Activated naive CD4-positive, alpha-beta T cell treated with anti-CD3 and anti-CD28 coated beads for 36 hours (primary cell): Measurements from ENCODE around the gene SLC35F5. TPM values are rescaled to one million over a fixed set of nuclear protein-coding genes. Genes with fewer than 3 reads are reported as not detected.
"Not testable (repeated sequence)": the region's sequence is repeated elsewhere in the genome, so short reads cannot be mapped to it uniquely, and the experiment has no call there.

Experiments
- CTCF ChIA-PET: fragments of 350-600 bp; sonication (Branson Sonifier 250); formaldehyde crosslinking; loops from one replicate; lab custom pipeline; 2021; ENCODE audit warnings: antibody characterized with exemption; lab: Charles Lee
- DNase-seq: peaks from one replicate; pipeline ENCODE4 v3.0.0-alpha.2; 2020
- H3K27ac Mint-ChIP-seq: one replicate; pipeline ENCODE4 v1.8.0; 2021; ENCODE audit warnings: mild to moderate bottlenecking, mixed read lengths
- H3K27me3 Mint-ChIP-seq: one replicate; pipeline ENCODE4 v1.8.0; 2021; ENCODE audit warnings: low read depth, mixed read lengths
- H3K36me3 Mint-ChIP-seq: one replicate; pipeline ENCODE4 v1.8.0; 2021; ENCODE audit warnings: low read depth, mixed read lengths
- H3K4me1 Mint-ChIP-seq: one replicate; pipeline ENCODE4 v1.8.0; 2021; ENCODE audit warnings: low read depth, mixed read lengths
- H3K4me3 Mint-ChIP-seq: one replicate; pipeline ENCODE4 v1.8.0; 2021; ENCODE audit warnings: mild to moderate bottlenecking, moderate library complexity, mixed read lengths
- H3K9me3 Mint-ChIP-seq: one replicate; pipeline ENCODE4 v1.8.0; 2021; ENCODE audit warnings: mixed read lengths
- intact Hi-C: fragments of 100-400 bp; cut with micrococcal nuclease; formaldehyde crosslinking; loops from one replicate; pipeline ENCODE4 v1.15.1; 2023
- total RNA-seq, 2 experiments: library from RNA; stranded (reverse); gene quantifications; one replicate each; pipeline ENCODE4 v1.2.3, GENCODE V29; 2021

Gene SLC35F5
- total RNA-seq, 2 experiments from 2014 or later: 12.1 to 13.7 TPM

GRCh38 chr2:113774616-113775015, 18.2 kb upstream of the SLC35F5 start:
- H3K4me3 Mint-ChIP-seq, DNase-seq, H3K27me3 Mint-ChIP-seq, CTCF ChIA-PET, H3K36me3 Mint-ChIP-seq, H3K27ac Mint-ChIP-seq, H3K9me3 Mint-ChIP-seq, intact Hi-C loops, H3K4me1 Mint-ChIP-seq: not testable (repeated sequence)

DNA sequence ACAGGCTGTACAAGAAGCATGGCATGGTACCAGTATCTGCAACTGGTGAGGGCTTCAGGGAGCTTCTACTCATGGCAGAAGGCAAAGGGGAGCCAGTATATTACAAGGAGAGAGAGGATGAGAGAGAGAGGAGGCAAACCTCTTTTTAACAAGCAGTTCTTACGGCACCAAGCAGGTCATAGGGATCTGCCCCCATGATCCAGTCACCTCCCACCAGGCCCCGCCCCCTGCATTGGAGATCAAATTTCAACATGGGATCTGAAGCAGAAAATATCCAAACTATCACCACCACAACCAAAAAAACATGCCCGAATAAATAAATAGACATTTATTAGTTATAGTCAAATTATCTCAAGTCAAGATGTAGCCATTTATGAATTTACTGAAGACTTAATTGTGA, 14.5 kb upstream of the SLC35F5 start:
- intact Hi-C loops: no loop called here
- H3K4me1 Mint-ChIP-seq: no peaks in the 10 kb centered on the region
- no peak overlapping the region for H3K4me3 Mint-ChIP-seq
- H3K36me3 Mint-ChIP-seq: no peaks in the 10 kb centered on the region
- H3K27me3 Mint-ChIP-seq: no peaks in the 10 kb centered on the region
- no peak for DNase-seq
- CTCF ChIA-PET: no interaction called here
- H3K27ac Mint-ChIP-seq: no peak overlapping the region
- no peaks in the 10 kb centered on the region for H3K9me3 Mint-ChIP-seq

GRCh38 chr2:113769555-113769954, 13.1 kb upstream of the SLC35F5 start:
- CTCF ChIA-PET: no interaction called here
- no peaks in the 10 kb centered on the region for H3K27me3 Mint-ChIP-seq
- no peaks in the 10 kb centered on the region for H3K4me1 Mint-ChIP-seq
- no peak for DNase-seq
- intact Hi-C loops: no loop called here
- no peak overlapping the region for H3K4me3 Mint-ChIP-seq
- no peak overlapping the region for H3K27ac Mint-ChIP-seq
- no peaks in the 10 kb centered on the region for H3K36me3 Mint-ChIP-seq
- peaks cover 4% of the 10 kb centered on the region for H3K9me3 Mint-ChIP-seq

- no peak overlapping the region for H3K27ac Mint-ChIP-seq
Observed at GRCh38 chr2:113768770-113769169, 12.3 kb upstream of the SLC35F5 start.

DNA sequence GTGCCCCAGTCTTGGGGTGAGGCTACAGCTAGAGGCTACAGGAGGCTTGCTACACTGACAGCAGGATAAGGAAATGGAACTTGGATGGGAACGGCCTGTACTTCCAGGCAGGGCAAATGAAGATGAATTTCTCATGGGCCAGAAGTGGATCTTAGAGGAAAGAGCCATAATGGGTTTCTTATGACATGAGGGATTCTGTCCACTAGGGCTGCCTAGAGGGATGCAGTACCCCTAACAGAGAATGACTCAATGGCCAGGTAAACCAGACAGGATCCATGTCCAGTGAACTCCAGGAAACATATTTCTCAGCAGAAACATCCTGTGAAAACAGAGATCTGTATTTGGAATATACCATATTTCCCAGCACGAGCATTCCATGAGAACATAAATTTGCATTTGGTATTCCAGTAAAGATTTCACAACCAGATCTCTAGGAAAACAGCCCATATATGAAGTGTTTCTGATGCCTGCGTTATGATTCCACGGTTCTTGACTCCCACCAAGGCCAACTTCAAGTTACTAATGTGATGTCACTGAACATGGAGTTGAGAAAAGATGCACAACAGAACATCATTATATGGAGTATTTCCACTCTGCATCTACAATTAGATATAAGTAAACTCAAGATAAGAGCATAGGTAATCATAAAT, 11.5 kb upstream of the SLC35F5 start:
- Mint-ChIP-seq H3K9me3 (peaks cover 4% of the 10 kb centered on the region), H3K36me3 (no peaks in the 10 kb centered on the region), H3K4me3 (no peak overlapping the region), H3K4me1 (no peaks in the 10 kb centered on the region), H3K27me3 (no peaks in the 10 kb centered on the region), H3K27ac (no peak overlapping the region)
- CTCF ChIA-PET: no interaction called here
- intact Hi-C loops: no loop called here
- DNase-seq: no peak

More at GRCh38 chr2:113768770-113769169, 12.3 kb upstream of the SLC35F5 start:
- CTCF ChIA-PET: no interaction called here
- H3K27me3 Mint-ChIP-seq: no peaks in the 10 kb centered on the region
- intact Hi-C loops: no loop called here
- H3K9me3 Mint-ChIP-seq: peaks cover 4% of the 10 kb centered on the region
- no peaks in the 10 kb centered on the region for H3K4me1 Mint-ChIP-seq
- no peaks in the 10 kb centered on the region for H3K36me3 Mint-ChIP-seq
- no peak overlapping the region for H3K4me3 Mint-ChIP-seq
- DNase-seq: no peak

- Mint-ChIP-seq H3K36me3 (no peaks in the 10 kb centered on the region), H3K9me3 (peaks cover 4% of the 10 kb centered on the region), H3K4me3 (no peak overlapping the region), H3K27ac (no peak overlapping the region), H3K4me1 (no peaks in the 10 kb centered on the region), H3K27me3 (no peaks in the 10 kb centered on the region)
- intact Hi-C loops: no loop called here
- CTCF ChIA-PET: no interaction called here
- DNase-seq: no peak
Observed at GRCh38 chr2:113765276-113765675, 8.8 kb upstream of the SLC35F5 start.

DNA sequence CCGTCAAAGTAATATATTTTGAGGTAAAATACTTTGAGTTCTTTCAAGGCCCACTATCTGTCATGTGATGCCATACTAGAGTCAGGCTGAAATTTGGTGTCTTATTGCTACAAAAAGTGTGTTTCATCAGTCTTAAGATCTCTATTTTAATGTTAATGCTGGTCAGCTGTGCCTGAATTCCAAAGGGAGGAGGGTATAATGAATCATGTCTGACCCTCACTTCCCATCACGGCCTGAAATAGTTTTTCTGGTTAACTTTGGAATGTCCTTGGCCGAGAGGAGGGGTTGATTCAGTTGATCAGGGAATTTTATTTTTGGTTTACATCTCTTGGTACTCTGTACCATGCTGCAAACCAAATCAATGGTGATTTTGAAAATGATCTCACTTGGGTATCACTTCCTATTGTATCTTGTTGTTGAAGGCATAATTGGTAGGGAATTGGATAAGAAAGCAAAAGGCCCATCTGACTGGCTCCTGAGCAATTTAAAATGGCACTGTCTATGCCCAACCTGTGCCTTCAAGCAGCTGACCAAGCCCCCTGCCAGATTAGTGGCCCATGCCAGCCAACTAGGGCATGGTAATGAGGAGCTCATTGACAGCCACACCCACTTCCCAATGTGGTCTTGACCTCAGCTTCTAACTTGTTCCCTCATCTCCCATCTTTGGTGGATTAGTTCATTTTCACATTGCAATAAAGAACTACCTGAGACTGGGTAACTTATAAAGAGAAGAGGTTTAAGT, 6.1 kb upstream of the SLC35F5 start:
- intact Hi-C loops: no loop called here
- peaks cover 4% of the 10 kb centered on the region for H3K9me3 Mint-ChIP-seq
- no peak overlapping the region for H3K27ac Mint-ChIP-seq
- H3K4me3 Mint-ChIP-seq: no peak overlapping the region
- CTCF ChIA-PET: no interaction called here
- no peaks in the 10 kb centered on the region for H3K36me3 Mint-ChIP-seq
- no peak for DNase-seq
- no peaks in the 10 kb centered on the region for H3K27me3 Mint-ChIP-seq
- peaks cover 2% of the 10 kb centered on the region for H3K4me1 Mint-ChIP-seq

GRCh38 chr2:113760400-113760799, 4.0 kb upstream of the SLC35F5 start:
- CTCF ChIA-PET: no interaction called here
- no peak overlapping the region for H3K27ac Mint-ChIP-seq
- peaks cover 1% of the 10 kb centered on the region for H3K36me3 Mint-ChIP-seq
- H3K9me3 Mint-ChIP-seq: peaks cover 4% of the 10 kb centered on the region
- peaks cover 4% of the 10 kb centered on the region for H3K4me1 Mint-ChIP-seq
- DNase-seq: no peak
- H3K4me3 Mint-ChIP-seq: no peak overlapping the region
- intact Hi-C loops: no loop called here
- no peaks in the 10 kb centered on the region for H3K27me3 Mint-ChIP-seq

GRCh38 chr2:113757138-113757657, 756 bp upstream of the SLC35F5 start:
- no peak for DNase-seq
- intact Hi-C loops: loop anchor here (2.0 to 5.0 kb wide), 2 partner anchors 56 to 155 kb away; no protein-coding TSS in a partner anchor
- H3K36me3 Mint-ChIP-seq: peaks cover 3% of the 10 kb centered on the region
- H3K4me3 Mint-ChIP-seq: peak overlapping the region; percentile 98
- H3K27ac Mint-ChIP-seq: peak overlapping the region; percentile 99
- CTCF ChIA-PET: interaction anchor here (0.7 to 2.1 kb wide), 8 partner anchors 34 to 223 kb away, joined by 3 to 6 read pairs (median 3); no protein-coding TSS in a partner anchor
- H3K4me1 Mint-ChIP-seq: peaks cover 17% of the 10 kb centered on the region
- H3K9me3 Mint-ChIP-seq: no peaks in the 10 kb centered on the region
- no peaks in the 10 kb centered on the region for H3K27me3 Mint-ChIP-seq

DNA sequence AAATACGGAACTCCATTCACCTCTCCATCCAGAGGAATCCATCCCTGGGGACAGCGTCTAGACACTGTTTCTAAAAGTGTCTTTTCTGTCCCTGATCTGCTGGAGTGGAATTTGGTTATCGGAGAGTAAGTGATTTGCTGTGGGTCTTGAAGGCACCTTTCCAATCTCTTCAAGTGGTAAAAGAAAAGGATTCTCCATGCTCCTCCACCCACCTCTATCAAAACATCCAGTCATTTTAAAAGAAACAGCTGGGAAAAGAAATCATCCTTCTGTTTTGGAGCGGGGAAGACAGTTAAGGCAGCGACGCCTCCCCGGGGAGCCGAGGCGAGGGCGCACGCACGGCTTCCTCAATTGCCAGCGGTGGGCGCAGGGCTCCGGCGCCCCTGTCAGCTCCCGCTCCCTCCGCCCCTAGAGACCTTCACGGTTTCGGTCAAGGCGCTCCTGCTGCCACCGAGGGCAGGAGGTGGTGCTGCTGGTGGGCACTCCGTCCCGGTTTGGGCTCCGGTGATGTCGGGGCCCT, 547 bp downstream of the SLC35F5 start:
- CTCF ChIA-PET: interaction anchor here (0.9 to 2.1 kb wide), 6 partner anchors 35 to 224 kb away, joined by 3 to 6 read pairs (median 4); no protein-coding TSS in a partner anchor
- Mint-ChIP-seq H3K4me3 (peak overlapping the region; percentile 98), H3K27me3 (no peaks in the 10 kb centered on the region), H3K36me3 (peaks cover 5% of the 10 kb centered on the region), H3K27ac (peak overlapping the region; percentile 69), H3K9me3 (no peaks in the 10 kb centered on the region), H3K4me1 (peaks cover 17% of the 10 kb centered on the region)
- DNase-seq: peak; percentile 49
- intact Hi-C loops: loop anchor here (1.0 to 5.0 kb wide), 8 partner anchors 36 to 223 kb away; no protein-coding TSS in a partner anchor

DNA sequence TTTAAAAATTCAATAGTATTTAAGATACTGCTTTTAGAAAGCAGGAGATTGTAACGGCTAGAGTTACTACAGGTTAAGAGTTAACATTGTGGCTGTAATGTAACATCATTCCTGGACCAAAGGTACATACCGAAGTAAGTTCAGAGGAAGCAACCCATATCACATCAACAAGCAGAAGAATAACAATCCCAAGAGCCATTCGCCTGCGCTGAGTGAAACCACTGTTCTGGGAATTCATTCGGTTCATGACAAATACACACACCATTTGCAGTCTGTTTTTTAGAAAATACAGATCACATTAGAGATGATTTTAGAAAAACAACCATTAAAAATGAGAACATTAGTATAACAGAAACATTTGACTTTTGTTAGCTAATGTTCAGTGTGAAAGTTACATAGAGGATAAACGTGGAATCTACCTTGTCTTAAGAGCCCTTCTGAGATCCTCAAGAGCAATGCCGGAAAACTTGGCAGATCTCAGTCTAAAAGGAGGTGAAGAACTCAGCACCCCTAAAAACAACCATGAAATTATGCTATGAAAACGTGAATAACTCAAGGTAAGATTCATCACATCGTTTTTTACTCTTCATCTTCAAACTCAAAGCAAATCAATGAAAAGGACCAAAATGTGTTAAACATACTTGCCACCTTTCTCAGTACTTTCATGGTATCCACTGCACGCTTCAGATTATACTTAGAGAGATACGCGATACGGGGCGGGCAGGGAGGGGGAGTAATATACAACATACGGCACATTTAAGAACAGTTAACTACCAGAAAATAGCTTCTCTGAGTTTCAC, 1.2 kb downstream of the SLC35F5 start:
- intact Hi-C loops: loop anchor here (5.0 kb wide), 1 partner anchor 153 kb away; no protein-coding TSS in a partner anchor
- H3K27me3 Mint-ChIP-seq: no peaks in the 10 kb centered on the region
- H3K27ac Mint-ChIP-seq: peak overlapping the region; percentile 69
- peaks cover 8% of the 10 kb centered on the region for H3K36me3 Mint-ChIP-seq
- peak overlapping the region; percentile 98 for H3K4me3 Mint-ChIP-seq
- H3K4me1 Mint-ChIP-seq: peaks cover 21% of the 10 kb centered on the region
- peak; percentile 19 for DNase-seq
- CTCF ChIA-PET: interaction anchor here (1.5 to 2.1 kb wide), 2 partner anchors 35 to 151 kb away, joined by 4 to 6 read pairs; no protein-coding TSS in a partner anchor
- H3K9me3 Mint-ChIP-seq: no peaks in the 10 kb centered on the region

GRCh38 chr2:113754160-113754559, 2.3 kb downstream of the SLC35F5 start:
- H3K4me3 Mint-ChIP-seq: no peak overlapping the region
- H3K27ac Mint-ChIP-seq: no peak overlapping the region
- no peak for DNase-seq
- CTCF ChIA-PET: interaction anchor here (0.6 kb wide), 2 partner anchors 170 to 253 kb away, joined by 3 read pairs; no protein-coding TSS in a partner anchor
- H3K36me3 Mint-ChIP-seq: peaks cover 9% of the 10 kb centered on the region
- intact Hi-C loops: no loop called here
- no peaks in the 10 kb centered on the region for H3K9me3 Mint-ChIP-seq
- no peaks in the 10 kb centered on the region for H3K27me3 Mint-ChIP-seq
- peaks cover 23% of the 10 kb centered on the region for H3K4me1 Mint-ChIP-seq
